ENCODE data around the gene ROGDI.

The ROGDI gene

GRCh38 chr16:4846901-4847773 lies 44.7 kb upstream of the ROGDI start, which contains the start of the genes GLYR1 and UBN1:
TSS of gene GLYR1 (minus strand) at chr16:4847288. CDS start at chr16:4847265, 23 bp downstream.
TSS of gene UBN1 (plus strand) at chr16:4847481. CDS start at chr16:4852918, 5,437 bp downstream.
- Histone ChIP-seq H3F3A (ENCODE audit: insufficient read depth, low read length) (peaks cover 14% of the 10 kb centered on the region), H4K20me1 (ENCODE audit: insufficient read depth, low read length) (peaks cover 10% of the 10 kb centered on the region; the same call in 1 of the 2 replicates)

GRCh38 chr16:4846503-4846900 lies 44.1 kb upstream of the ROGDI start:
- Histone ChIP-seq H3K9me3 (replicated peaks; ENCODE audit: insufficient read depth, low read length) (no peaks in the 10 kb centered on the region), H3K4me1 (ENCODE audit: low read length) (peaks cover 12% of the 10 kb centered on the region), H3K27me3 (replicated peaks; ENCODE audit: insufficient read depth, low read length) (no peaks in the 10 kb centered on the region), H3K27ac (ENCODE audit: low read length) (peak overlapping the region; percentile 70; the same call in 1 of the 2 replicates), H3K4me2 (ENCODE audit: low read depth, low read length) (peak overlapping the region; percentile 81), H3K9ac (ENCODE audit: low read length) (peak overlapping the region; percentile 97), H3F3A (ENCODE audit: insufficient read depth, low read length) (peaks cover 14% of the 10 kb centered on the region), H3K36me3 (replicated peaks; ENCODE audit: insufficient read depth, low read length) (peaks cover 5% of the 10 kb centered on the region; the same call in 1 of the 2 replicates), H2AFZ (ENCODE audit: low read length) (peak overlapping the region; percentile 81; the same call in 1 of the 2 replicates), H3K79me2 (ENCODE audit: low read length) (peaks cover 80% of the 10 kb centered on the region), H3K4me3 (ENCODE audit: low read length) (peak overlapping the region; percentile 96), H3K9me2 (replicated peaks; ENCODE audit: insufficient read depth, low read length) (no peaks in the 10 kb centered on the region), H4K20me1 (ENCODE audit: insufficient read depth, low read length) (peaks cover 7% of the 10 kb centered on the region; the same call in 1 of the 2 replicates)
- DNase-seq = peak; percentile 60
- no peak for TF ChIP-seq EZH2phosphoT487 (IDR thresholded peaks at IDR 0.05; ENCODE audit: low read length)
- no peak for TF ChIP-seq CTCF (IDR thresholded peaks at IDR 0.05; ENCODE audit: low read length)
- TF ChIP-seq EZH2 (optimal IDR thresholded peaks at IDR 0.05; ENCODE audit: low read depth, low read length) = no peak

More at GRCh38 chr16:4846901-4847773, 44.7 kb upstream of the ROGDI start, which contains the start of the genes GLYR1 and UBN1:
- Histone ChIP-seq H3K9me3 (replicated peaks; ENCODE audit: insufficient read depth, low read length) (no peaks in the 10 kb centered on the region), H3K79me2 (ENCODE audit: low read length) (peaks cover 82% of the 10 kb centered on the region), H3K36me3 (replicated peaks; ENCODE audit: insufficient read depth, low read length) (peaks cover 5% of the 10 kb centered on the region; the same call in 1 of the 2 replicates), H3K27ac (ENCODE audit: low read length) (peak within 1 kb of the TSS; percentile 75), H3K4me3 (ENCODE audit: low read length) (peak within 1 kb of the TSS; percentile 96), H3K4me1 (ENCODE audit: low read length) (peaks cover 12% of the 10 kb centered on the region), H2AFZ (ENCODE audit: low read length) (peak within 1 kb of the TSS; percentile 81), H3K9ac (ENCODE audit: low read length) (peak within 1 kb of the TSS; percentile 97), H3K4me2 (ENCODE audit: low read depth, low read length) (peak within 1 kb of the TSS; percentile 92), H3K27me3 (replicated peaks; ENCODE audit: insufficient read depth, low read length) (no peaks in the 10 kb centered on the region), H3K9me2 (replicated peaks; ENCODE audit: insufficient read depth, low read length) (no peaks in the 10 kb centered on the region)
- no peak for TF ChIP-seq EZH2 (optimal IDR thresholded peaks at IDR 0.05; ENCODE audit: low read depth, low read length)
- no peak for TF ChIP-seq CTCF (IDR thresholded peaks at IDR 0.05; ENCODE audit: low read length)
- no peak for TF ChIP-seq EZH2phosphoT487 (IDR thresholded peaks at IDR 0.05; ENCODE audit: low read length)
- DNase-seq = peak; percentile 98

GRCh38 chr16:4840984-4841383 lies 38.6 kb upstream of the ROGDI start:
- Histone ChIP-seq H3K9ac (ENCODE audit: low read length) (no peak overlapping the region), H3K36me3 (replicated peaks; ENCODE audit: insufficient read depth, low read length) (peaks cover 5% of the 10 kb centered on the region; the same call in 1 of the 2 replicates), H3K79me2 (ENCODE audit: low read length) (peaks cover 63% of the 10 kb centered on the region), H3K9me2 (replicated peaks; ENCODE audit: insufficient read depth, low read length) (no peaks in the 10 kb centered on the region), H4K20me1 (ENCODE audit: insufficient read depth, low read length) (peaks cover 3% of the 10 kb centered on the region; the same call in 1 of the 2 replicates), H3K27ac (ENCODE audit: low read length) (no peak overlapping the region), H3K4me3 (ENCODE audit: low read length) (no peak overlapping the region), H3K4me1 (ENCODE audit: low read length) (peaks cover 26% of the 10 kb centered on the region), H3K4me2 (ENCODE audit: low read depth, low read length) (no peak overlapping the region), H2AFZ (ENCODE audit: low read length) (no peak overlapping the region), H3K27me3 (replicated peaks; ENCODE audit: insufficient read depth, low read length) (no peaks in the 10 kb centered on the region), H3K9me3 (replicated peaks; ENCODE audit: insufficient read depth, low read length) (no peaks in the 10 kb centered on the region), H3F3A (ENCODE audit: insufficient read depth, low read length) (peaks cover 18% of the 10 kb centered on the region)
- no peak for DNase-seq
- TF ChIP-seq EZH2 (optimal IDR thresholded peaks at IDR 0.05; ENCODE audit: low read depth, low read length) (no peak), EZH2phosphoT487 (IDR thresholded peaks at IDR 0.05; ENCODE audit: low read length) (no peak), CTCF (IDR thresholded peaks at IDR 0.05; ENCODE audit: low read length) (no peak)

Measured in MM.1S (cell line).